RCC 7860 (cell line): ENCODE measurements around the gene TNNT2.

Experiments used
- DNase-seq: peaks from one replicate; pipeline ENCODE4 v3.0.0-alpha.2; 2015; ENCODE audit warnings: low spot score
- FAIRE-seq: peaks from 2 replicates; lab custom pipeline; 2012; peaks lifted over from hg19 to GRCh38; lab: Jason Lieb, UNC

The TNNT2 gene

DNA sequence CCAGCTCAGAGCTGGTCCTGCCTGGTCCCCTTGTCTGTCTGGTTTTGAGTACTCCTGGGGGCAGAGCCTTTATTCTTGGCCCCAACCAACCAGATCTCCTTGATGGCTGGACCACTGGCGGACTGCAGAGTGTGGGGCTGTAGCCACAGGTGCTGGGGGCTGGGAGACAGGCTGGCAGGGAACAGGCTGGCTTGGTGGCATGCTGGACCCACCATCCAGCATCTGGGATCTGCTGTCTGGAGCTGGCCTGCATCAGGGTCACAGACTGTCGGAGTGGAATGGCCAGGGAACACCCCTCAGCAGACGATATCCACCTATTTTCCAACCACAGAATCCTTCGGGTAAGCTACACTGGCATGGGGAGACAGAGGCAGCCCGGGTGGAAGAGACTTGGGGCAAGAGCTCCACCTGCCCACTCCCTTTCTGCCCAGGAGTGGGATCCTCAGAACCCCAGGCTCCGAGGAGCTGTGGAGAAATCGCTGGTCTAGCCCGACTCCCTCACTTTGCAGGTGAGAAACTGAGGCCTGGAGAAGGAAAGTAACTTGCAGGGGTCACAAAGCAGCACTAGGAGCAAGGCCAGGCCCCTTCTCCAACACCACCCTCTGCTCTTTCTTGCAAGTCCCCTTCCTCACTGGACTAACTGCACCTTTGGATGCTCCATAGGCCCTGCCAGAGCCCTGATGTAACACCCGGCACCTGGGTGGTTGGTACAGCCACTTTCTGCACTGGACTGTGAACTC lies 40.6 kb downstream of the TNNT2 start:
- no peak for DNase-seq
- FAIRE-seq = no peak

DNA sequence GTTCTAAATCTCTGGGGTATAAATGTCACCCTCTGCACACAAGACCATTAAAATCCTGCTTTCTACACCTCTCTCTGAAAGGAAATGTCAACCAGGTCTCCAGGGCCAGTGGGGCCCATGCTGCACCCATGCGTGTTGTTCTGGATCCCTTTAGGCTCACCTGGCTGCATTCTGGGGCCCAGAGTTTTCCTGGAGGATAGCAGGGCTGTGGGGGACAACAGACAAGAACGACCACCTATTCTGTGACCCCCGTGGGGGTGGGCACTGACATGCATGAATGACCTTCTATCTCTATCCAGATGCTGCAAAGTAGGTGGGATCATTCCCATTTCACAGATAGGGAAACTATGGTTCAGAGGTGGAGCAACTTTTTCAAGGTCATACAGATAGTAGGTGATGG lies 41.6 kb downstream of the TNNT2 start:
- no peak for DNase-seq
- FAIRE-seq = no peak

DNA sequence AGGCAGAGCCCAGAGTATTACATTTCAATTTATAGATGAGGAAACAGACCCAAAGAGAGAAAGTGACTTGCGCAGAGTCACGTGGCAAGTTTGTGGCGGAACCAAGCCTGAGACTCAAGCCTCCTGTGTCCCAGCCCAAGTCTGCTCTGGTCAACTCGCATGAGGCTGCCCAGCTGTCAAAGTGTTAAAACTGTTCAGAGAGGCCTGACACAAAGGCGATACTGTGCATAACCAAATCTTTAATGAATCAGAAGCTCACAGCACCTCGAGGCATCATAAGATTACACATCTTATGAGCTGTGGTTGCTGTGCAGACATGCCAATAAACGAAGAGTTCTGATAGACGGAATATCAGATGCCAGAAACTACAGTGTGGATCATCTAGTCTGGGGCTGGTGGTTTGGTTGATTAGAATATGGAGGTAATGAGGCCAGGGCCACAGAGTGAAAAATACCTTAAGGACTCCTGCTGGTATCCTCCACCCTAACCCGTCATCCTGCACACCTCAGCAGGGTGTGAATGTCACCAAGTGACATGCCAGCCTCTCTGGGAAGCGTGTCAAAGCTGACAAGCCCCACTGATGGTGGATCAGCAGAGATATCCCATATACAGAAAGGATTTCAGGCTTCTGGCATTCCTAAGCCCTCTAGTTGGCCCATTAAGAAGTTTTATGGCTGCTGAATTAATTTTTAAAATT lies 42.2 kb downstream of the TNNT2 start:
- DNase-seq (no peak), FAIRE-seq (no peak)

DNA sequence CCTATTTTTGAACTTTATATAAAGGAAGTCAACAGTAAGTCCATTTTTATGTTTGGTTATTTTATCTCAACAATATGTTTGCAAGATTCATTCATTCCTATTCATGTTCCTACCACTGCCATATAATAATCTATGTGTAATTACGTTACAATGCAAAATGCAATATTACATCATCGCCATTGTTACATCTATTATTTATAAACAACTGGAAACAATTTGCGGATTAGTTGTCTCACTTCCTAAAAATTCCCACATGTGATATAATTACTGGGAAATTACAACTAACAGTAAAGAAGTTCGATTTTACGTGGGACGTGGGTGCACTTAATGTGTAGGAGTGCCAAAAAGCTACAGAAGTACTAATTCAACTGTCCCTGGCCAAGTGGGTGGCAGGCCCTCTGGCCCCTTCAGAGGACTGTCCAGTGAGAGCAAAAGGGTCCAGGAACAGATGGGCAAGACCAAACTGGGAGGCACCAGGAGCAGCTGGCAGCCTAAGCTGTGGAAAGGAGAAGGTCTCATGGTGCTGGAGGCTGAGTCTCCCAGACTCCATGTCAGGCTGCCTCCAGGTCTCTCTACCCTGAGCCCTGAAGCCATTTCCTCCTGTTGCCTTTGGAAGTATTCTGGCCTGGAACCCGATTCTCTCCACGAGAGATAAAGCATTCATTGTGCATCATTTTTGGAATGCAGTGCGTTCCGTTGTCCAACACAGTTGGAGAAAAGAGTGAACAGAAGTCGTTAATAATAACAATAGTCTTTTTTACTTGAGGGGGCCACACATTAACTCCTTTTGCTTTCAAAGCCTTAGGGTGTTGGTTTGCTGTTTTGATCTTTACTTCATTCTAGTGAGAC lies 42.9 kb downstream of the TNNT2 start:
- DNase-seq = no peak
- no peak for FAIRE-seq

DNA sequence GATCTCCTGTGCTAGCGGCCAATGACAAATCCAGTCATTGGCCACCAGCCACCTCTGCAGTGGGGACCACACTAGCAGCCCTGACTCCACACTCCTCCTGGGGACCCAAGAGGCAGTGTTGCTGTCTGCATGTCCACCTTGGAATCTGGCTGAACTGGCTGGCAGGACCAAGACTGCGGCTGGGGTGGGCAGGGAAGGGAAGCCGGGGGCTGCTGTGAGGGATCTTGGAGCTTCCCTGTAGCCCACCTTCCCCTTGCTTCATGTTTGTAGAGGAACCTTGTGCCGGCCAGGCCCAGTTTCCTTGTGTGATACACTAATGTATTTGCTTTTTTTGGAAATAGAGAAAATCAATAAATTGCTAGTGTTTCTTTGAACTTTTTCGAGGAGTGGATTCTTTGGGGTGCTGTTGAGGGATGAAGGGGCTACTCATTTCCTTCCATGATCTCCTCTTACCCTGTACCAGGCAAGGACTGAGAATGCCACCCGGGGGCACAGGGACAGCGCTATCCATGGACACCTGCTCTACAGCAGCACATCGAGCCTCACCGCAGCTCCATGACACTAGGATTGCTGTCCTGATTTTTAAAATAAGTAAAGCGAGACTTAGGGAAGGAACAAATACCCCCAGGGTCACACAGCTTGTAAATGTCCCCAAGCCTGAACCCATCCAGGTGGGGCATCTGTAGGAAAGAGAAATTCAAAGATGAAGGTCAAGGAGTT lies 44.7 kb downstream of the TNNT2 start:
- FAIRE-seq = no peak
- DNase-seq = no peak

DNA sequence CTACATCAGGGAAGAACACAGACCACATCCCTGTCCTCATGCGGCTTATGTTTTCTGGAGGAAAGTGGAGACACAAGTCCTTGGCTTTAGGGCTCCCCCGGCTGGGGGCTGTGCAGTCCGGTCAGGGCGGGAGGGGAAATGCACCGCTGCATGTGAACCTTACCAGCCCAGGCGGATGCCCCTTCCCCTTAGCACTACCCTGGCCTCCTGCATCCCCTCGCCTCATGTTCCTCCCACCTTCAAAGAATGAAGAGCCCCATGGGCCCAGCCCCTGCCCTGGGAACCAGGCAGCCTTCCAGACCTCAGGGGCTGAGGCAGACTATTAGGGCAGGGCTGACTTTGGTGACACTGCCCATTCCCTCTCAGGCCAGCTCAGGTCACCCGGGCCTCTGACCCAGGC lies 45.5 kb downstream of the TNNT2 start:
- no peak for DNase-seq
- FAIRE-seq = no peak

DNA sequence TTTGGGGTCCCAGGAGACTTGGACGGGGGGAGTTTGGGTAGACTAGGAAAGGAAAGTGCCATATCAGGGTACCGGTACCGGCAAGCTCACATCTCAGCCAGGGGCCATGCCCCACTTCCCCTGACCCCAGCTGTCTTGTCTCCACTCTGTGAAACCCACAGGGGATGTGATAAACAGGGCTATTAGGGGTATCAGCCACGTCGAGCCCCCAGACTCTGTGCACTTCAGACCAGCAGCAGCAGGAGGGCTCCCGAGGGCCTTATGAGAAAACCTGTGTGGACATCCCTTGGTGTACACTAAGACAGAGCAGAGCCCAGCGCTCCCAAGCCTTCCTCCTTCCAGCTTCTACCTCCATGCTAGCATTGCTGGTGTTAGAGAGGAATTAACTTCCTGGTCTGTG lies 46.3 kb downstream of the TNNT2 start:
- no peak for FAIRE-seq
- DNase-seq = no peak

DNA sequence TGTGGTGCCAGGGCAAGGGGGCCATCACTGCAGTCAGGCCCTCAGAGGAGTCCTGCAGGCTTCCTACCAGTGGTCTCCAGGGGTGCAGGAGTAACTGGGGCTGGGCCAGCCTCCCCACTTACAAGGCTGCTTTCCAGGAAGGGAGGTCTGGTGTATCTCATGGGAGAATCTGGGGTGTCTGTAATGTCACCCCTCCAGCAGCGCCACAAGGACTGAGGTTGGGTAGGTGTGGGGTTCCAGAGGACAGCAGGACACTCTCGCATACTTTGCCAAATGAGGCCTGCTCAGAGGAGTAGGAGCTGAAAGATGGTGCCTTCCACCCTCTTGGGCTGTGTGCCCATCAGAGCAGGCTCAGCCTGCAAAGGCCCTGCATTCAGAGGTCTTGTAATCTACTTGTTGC lies 46.9 kb downstream of the TNNT2 start:
- DNase-seq (no peak), FAIRE-seq (no peak)

DNA sequence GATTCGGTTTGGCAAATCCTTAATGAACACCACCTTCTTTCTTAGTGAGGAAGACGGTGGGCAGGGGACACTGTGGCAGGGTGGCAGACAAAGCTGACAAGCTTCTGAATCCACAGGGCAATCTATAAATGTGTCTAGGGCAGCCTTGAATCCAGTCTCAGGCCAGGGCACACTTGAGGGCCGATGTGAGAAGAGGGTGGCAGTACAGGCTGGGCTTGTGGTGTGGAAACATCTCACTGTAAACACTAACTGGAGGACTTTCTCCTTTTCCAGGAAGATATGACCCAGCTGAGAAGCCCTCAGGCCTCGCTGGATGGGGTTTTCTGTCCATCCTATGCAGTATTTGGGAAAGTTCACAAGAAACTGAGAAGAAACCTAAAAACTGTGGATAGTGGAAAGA lies 47.7 kb downstream of the TNNT2 start:
- FAIRE-seq = no peak
- DNase-seq = no peak

DNA sequence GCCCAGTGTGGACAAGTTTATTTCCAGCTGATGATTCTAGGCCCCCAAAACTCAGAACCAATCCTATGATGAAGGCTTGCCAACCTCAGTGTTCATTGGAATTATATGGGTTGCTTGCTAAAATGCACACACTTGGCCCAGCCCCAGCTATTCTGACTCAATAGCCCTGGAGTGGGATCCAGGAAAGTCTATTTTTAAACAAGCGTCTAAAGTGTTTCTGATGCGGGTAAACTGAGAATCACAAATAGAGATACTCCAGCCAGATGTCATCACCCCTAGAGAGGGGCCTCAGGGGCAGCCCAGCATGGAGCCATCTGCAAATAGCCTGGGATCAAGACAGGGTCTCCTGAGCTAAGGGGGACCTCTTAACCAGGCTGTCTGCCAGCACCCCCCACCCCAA lies 48.2 kb downstream of the TNNT2 start:
- FAIRE-seq (no peak), DNase-seq (no peak)

DNA sequence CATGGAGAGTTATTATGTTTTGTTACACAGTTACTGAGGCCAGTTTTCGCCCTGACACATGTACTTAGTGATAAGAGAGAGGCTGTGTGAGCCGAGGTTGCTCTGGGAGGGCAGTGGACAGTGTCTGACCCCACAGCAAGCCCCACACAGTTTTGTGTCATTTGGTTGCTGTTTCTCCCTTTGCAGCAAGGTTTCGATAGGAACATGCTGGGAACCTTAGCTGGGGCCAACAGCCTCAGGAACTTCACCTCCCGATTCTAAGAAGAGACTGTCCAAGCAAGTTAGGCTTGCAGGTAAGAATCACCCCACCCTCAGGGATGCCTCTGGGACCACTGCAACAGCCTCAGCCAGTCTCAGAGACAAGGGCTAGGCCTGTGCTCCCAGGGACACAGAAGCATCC lies 48.9 kb downstream of the TNNT2 start:
- DNase-seq = no peak
- FAIRE-seq = no peak

DNA sequence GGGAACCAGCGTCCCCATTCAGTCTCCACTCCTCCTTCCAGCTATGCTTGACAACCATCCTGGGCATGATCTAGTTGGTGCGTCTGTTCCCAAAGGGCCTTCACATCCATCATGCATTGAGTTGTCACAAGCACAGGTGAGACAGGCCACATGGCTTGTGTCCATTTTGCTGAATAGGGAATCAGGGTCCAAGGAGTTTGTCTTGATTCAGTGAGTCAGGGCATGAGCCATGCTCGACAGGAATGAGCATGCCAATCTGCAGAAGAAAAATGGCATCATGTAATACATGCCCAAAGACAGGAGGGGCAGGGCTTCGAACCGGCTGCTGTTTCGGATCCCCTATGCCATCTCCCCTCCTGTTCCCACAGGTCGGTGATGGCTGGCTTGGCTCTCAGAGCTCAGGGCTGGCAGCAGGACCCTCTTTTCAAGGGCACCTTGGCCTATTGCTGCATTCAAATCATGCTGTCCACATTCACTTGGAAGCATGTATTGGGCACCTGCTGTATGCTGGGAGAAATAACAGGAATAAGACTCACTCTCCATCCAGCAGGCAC lies 49.7 kb downstream of the TNNT2 start:
- FAIRE-seq = no peak

DNA sequence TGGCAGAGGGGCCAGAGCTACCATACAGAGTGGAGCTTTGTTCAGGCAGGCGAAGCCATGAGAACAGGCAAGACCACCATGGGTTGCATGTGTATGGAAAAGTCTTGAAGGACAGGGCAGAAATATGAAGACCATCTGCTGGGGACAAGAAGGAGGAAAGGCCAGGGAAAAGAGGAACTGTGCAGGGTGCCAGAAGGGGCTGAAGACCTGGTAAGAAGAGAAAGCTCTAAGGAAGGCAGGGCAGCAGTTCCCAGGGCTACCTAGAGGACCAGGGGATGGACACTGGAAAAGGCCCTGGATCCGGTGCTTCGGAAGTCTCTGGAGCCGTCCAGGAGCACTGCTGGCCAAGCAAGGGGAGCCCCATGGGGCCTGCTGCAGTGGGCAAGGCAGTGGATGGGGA lies 50.8 kb downstream of the TNNT2 start:
- DNase-seq = no peak
- no peak for FAIRE-seq

More for the DNA sequence above, 49.7 kb downstream of the TNNT2 start:
- no peak for DNase-seq

DNA sequence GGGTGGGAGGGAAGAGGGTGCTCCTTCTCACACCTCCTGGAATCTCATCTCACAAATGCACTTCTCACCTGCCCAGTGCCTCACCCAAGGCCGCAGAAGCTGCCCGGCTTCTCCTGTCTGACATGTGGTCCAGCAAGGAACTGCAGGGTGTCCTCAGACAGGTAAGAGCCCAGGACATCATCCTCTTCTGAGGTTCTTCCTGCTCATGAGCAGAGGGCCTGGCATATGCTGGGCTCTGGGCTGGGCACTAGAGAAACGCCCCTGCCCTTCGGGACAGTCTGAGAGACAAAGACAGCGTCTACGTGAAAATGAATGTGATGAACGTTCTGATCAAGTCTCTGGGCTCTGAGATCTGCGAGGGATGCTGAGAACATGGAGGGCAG lies 51.8 kb downstream of the TNNT2 start:
- DNase-seq = no peak
- no peak for FAIRE-seq

DNA sequence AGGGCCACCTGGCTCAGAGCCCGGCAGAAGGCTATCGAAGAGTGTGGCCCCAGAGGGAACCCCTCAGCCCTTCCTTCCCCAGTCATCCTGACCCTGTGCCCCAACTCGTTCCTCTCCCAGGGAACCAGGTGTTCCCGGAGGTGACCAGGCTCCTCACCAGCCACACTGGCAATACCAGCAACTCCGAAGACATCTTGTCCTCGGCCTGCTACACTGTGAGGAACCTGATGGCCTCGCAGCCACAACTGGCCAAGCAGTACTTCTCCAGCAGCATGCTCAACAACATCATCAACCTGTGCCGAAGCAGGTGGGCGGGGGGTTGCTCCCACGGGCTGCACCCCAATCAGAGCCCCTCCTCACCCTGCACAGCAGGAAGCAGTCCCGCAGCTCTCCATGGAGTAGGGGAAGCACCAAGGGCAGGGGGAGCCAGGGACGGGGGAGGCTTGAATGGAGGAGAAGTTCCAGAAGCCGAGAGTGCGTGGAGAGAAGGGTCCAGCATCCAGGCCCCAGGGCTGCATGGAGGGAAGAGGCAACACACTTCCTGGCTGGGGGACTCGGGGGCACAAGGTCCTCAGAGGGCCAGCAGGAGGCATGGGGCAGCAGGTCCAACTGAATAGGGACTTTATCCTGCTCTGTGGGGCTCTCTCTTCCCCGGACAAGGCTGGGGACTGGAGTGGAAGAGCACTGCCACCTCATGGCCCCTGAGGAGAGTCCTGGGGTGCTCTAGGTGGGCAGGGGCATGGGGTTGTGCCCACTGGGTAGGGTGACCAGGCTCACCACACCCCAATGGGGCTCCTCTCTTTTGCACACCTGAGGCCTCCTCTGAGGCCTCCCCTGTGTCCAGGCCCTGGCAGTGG lies 52.4 kb downstream of the TNNT2 start:
- no peak for DNase-seq
- no peak for FAIRE-seq

DNA sequence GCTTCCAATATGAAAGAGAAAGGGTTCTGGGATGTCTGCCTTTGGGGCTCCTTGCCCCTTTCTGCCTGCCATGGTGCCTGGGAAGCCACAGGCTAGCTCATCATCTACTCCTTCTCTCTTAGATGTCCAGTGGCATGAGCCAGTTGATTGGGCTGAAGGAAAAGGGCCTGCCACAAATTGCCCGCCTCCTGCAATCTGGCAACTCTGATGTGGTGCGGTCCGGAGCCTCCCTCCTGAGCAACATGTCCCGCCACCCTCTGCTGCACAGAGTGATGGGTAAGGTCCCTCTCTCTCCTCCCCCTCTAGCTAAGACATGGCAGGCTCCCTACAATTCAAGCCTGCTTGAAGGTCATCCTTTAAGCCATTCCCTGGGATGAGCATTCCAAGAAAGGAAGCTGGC lies 53.2 kb downstream of the TNNT2 start:
- FAIRE-seq (no peak), DNase-seq (no peak)

DNA sequence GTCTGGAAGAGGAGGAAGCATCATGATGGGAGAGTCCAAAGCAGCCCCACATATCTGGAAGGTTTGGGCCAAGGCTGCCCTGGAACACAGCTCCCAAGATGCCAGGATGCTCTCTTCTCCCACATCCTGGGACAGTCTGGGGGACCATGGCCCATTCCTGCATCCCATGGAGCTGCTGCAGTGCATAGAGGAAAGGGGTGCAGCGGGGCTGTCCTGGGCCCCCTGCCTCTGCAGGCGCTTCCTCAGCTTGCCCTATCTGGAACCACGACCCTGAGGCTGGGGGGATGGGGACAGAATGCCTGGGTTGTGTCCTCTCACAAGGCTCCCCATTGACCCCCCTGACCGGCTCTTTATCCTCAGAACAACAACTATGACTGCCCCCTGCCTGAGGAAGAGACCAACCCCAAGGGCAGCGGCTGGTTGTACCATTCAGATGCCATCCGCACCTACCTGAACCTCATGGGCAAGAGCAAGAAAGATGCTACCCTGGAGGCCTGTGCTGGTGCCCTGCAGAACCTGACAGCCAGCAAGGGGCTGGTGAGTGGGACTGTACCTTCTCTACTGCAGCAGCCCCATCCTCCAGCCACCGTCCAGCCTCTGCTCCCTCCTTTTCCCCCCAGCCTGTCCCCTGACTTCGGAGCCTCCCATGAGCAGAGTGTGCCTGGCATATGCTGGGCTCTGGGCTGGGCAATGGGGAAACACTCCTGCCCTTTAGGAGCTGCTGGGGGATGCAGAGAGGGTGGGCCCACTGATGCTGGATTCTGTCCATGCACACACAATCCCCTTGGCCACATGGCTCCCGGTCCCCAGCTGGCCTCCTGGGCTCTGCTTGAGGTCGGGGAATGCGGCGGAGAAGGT lies 54.6 kb downstream of the TNNT2 start:
- DNase-seq (no peak), FAIRE-seq (no peak)

DNA sequence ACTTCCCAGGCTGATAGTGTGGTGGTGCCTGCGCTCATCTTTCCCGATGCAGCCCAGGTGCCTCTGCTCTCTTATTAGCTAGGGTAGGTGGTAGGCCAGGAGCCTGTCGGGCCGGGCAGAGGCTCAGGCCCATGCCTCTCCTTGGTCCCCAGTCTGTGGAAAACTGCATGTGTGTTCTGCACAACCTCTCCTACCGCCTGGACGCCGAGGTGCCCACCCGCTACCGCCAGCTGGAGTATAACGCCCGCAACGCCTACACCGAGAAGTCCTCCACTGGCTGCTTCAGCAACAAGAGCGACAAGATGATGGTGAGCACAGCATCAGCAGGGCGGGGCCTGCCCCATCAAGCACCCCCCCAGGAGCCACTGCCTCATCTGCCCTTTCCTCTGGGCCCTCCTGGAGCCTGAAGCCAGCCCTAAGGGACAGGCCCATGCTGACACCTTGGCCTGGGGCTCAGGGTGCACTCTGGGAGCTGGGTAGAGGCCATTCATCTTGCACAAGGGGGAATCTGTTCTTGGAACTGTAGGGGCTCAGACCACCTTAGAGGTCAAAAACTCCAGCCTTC lies 55.6 kb downstream of the TNNT2 start:
- DNase-seq (no peak), FAIRE-seq (no peak)
